Dedifferentiated amniotic fluid mesenchymal stem cell (primary cell): Measurements from ENCODE around the gene MGAT5B.

Source experiments
- DNase-seq: peaks from one replicate; pipeline ENCODE4 v3.0.0-alpha.2; 2016; ENCODE audit errors: extremely low spot score

MGAT5B gene

GRCh38 chr17:76879254-76879653, 11.1 kb downstream of the MGAT5B start:
- DNase-seq: no peak

GRCh38 chr17:76879691-76880090, 11.5 kb downstream of the MGAT5B start:
- no peak for DNase-seq

- no peak for DNase-seq
Measured at GRCh38 chr17:76880268-76880667, 12.1 kb downstream of the MGAT5B start.

GRCh38 chr17:76880971-76881370, 12.8 kb downstream of the MGAT5B start:
- no peak for DNase-seq

- no peak for DNase-seq
Measured at GRCh38 chr17:76881408-76881807, 13.2 kb downstream of the MGAT5B start.

- DNase-seq: no peak
Measured at GRCh38 chr17:76881966-76882365, 13.8 kb downstream of the MGAT5B start.

DNA sequence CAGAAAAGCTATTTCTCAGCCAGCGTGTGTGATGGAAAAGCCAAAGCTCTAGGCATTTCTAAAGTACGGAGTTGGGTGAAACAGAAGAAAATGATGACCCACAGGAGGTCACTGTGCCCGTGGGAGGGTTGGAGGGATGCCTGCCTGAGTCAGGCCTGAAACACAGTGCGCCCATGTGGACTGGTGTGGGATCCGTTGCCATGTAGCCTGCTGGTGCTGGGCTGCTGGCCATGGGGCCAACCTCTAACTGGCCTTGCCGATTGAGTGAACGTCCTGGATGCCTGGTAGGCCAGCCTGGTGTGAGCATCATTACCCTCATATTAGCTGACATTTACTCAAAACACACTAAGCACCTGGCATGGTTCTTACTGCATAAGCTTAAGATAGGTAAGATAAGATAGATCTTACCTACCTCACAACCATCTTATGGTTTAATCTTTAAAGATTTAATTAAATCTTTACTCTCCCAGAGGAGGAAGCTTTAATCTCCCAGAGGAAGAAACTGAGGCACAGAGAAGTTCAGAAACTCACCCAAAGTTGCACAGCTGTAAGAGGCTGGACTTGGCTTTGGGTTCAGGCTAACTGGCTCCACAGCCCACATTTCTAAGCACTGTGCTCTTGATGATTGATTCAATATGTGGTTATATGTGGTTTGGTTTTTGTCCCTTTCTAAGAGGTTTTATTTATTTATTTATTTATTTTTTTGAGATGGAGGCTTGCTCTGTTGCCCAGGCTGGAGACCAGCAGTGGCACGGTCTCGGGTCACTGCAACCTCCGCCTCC, 15.7 kb downstream of the MGAT5B start:
- DNase-seq: no peak

DNA sequence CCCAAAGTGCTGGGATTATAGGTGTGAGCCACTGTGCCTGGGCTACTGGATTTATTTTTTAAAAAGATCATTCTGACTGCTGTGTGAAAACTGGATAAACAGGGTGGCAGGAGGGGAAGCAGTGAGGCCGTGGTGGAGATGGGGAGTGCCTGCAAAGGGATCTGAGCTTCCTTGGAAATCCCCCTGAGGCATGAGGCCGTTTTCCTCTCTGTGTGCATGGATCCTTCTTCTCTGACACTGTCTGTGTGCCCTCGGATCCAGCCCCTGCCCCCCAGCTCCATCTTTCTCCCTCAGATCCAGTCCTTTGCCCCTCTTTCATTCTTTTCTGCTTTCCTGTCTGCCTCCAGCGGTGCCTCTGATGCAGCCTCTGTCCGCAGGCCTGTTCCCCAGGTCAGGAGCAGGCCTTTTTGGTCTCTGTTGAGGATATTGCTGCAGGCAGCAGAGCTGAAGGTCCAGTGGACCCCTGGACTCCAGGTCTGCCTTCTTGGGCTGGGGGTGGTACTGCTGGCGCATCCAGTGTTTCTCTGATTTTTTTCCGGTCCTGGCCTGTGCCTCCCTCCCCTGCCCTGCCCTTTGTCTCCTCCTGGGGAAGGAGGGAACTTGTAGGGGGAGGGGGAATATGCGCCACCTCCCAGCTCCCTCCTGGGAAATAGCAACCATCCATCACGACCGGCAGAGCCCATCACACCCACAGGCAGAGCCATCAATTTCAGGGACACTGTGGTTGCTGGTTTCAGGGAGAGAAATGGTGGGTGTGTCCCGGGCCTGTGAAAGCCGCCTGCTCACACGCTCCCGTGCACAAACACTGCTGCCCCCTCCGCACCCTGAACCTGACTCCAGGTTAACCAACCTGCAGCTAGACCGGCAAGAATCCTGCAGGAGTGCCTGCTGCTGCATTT, 17.0 kb downstream of the MGAT5B start:
- DNase-seq: no peak

DNA sequence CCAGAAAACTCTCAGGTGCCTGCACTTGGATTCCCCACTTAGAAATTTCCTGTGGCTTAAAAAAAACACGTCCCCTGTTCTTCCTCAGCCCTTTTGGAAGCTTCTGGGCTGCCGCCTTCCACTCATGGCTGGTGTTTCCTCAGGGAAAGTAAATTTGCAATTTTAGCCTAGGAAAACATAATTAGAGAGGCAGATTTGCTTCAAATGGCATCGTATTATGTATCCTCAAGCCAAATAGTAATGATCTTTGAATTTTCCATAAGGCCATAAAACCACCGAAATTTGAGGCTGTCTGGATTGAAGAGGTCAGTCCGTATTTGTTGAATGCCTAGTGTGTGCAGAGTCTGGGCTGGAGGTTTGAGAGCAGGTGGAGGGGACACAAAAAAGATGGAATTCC, 17.7 kb downstream of the MGAT5B start:
- no peak for DNase-seq

DNA sequence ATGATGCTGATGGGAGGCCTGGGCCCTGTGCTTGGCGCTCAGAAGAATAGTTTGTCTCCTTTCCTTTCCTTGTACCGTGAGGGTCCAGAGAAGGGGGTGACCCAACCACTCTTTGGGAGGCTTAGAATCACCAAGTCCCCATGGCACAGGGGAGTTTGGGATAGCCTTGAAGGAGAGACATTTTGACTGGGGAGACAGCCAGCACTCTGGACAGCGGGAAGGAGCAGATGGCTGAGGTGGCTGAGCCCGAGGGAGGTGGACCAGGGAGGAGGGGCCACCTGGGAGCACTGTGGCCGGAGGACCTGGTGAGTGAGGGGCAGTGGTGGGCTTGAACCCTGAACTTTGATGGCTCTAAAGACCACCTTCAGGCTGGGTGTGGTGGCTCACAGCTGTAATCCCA, 18.2 kb downstream of the MGAT5B start:
- no peak for DNase-seq

- no peak for DNase-seq
Measured at GRCh38 chr17:76887802-76888201, 19.6 kb downstream of the MGAT5B start.

DNA sequence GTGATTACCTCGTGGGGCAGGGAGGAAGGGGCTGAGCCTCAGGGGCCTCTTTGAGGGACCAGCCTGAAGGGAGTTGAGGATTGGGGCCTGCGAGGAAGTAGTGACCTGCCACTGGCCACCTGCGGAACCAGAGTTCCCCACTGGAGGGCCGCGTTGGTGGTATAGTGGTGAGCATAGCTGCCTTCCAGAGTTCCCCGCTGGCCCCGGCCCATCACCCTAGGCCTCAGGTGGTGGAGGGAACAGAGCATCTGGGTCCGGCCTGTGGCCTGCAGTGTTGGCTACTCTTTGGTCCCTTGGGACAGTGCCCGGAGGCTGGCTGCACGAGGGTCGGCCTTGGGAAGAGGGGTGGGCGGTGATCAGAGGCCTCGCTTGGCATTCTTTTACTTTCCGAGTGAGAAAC, 20.5 kb downstream of the MGAT5B start:
- DNase-seq: no peak

DNA sequence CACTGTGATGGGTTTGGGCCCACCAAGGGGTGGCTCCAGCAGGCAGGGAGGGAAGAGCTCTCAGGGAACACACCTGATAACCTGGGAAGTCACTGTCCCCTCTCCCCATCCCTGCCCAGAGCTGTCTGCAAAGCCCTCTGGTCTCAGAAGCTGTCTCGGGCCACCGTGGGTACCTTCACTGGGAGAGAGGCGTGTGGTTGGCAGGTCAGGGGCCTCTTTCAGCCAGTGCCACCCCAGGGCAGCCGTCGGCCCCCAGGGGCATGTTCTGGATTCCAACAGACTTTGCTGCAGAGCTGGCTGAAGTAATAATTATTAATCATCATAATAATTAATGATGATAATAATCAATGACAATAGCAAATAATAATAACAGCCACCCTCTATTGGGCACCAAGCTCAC, 21.1 kb downstream of the MGAT5B start:
- DNase-seq: no peak

GRCh38 chr17:76892329-76892728, 24.1 kb downstream of the MGAT5B start:
- DNase-seq: no peak

DNA sequence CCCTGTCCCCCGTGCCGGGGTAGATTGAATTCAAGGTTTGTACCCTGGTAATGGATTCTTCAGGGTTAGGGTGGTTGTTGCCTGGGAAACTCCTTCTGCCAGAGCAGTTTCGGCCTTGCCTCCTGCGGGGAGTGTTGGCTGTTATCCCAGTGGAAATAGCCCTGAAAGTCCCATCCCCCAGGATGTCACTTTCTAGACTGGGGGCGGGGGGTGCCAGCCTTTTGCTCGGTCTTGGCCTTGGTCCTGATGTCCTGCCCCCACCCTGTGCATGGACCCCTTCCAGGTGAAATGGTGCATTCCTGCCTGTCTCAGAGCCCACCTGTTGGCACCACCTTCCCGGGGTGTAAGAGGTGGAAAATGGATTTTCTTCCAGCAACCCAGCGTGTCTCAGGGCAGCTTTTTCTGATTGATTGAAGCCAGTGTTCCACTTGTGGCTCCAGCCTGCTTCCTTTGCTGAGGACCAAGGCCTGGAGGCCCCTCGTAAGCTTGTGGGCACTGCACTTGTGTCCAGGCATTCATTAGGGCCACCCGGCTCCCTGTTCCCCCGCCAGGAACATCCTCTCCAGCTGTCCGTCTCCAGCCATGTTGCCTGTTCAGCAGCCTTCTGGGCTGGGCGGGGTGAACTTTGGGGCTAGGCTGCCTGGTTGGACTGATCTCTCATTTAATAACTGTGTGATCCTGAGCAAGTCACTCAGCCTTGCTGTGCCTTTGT, 25.6 kb downstream of the MGAT5B start:
- DNase-seq: no peak

DNA sequence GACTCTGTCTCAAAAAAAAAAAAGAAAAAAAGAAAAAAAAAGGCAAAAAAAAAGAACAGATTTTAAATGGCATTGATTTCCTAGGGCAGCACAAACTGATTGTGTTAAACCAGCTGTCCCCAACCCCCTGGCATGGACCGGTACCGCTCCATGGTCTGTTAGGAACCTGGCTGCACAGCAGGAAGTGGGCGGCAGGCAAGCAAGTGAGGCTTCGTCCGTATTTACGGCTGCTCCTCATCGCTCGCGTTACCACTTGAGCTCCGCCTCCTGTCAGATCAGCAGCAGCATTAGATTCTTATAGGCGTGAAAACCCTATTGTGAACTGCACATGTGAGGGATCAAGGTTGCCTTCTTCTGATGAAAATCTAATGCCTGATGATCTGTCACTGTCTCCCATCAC, 26.6 kb downstream of the MGAT5B start:
- DNase-seq: no peak

DNA sequence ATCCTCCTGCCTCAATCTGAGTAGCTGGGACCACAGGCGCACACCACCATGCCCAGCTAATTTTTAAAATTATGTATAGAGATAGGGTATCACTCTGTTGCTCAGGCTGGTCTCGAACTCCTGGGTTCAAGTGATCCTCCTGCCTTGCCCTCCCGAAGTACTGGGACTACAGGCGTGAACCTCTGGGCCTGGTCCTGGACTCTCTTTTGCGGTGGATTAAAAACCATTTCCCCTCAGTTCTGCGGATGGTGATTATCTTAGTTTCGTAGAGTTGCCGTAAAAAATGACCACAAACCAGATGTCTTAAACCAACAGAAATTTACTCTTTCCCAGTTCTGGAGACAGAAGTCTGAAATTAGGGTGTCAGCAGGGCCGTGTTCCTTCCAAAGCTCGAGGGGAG, 28.8 kb downstream of the MGAT5B start:
- no peak for DNase-seq

DNA sequence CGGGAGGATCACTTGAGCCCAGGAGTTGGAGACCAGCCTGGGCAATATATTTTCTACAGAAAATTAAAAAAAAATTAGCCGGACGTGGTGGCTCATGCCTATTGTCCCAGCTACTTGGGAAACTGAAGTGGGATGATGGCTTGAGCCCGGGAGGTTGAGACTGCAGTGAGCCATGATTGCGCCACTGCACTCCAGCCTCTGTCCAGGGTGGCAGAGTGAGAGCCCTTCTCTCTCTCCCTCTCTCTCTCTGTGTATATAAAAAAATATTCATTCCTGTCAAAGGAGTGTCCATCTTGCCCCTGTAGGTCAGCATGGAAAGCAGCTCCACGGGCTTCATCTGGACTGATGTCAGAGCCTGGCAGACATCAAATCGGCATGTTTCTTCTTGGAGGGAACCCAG, 31.2 kb downstream of the MGAT5B start:
- no peak for DNase-seq

DNA sequence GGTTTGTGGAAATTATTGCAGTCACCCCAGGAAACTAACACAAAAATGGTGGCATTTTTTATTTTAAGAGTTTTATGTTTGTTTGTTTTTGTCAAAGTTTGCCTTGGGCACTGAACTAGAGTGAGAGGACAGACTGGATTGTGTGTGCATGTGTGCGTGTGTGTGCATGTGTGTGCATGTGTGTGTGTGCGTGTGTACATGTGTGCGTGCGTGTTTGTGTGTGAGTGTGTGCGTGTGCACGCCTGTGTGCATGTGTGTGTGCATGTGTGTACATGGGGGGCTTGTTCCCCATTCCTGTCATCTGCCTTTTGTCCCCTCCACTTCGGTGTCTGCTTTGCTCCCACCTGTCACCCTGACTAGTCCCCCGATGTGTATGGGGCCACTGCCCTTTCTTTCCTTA, 32.5 kb downstream of the MGAT5B start:
- DNase-seq: no peak

GRCh38 chr17:76901542-76902197, 33.5 kb downstream of the MGAT5B start:
- DNase-seq: no peak

DNA sequence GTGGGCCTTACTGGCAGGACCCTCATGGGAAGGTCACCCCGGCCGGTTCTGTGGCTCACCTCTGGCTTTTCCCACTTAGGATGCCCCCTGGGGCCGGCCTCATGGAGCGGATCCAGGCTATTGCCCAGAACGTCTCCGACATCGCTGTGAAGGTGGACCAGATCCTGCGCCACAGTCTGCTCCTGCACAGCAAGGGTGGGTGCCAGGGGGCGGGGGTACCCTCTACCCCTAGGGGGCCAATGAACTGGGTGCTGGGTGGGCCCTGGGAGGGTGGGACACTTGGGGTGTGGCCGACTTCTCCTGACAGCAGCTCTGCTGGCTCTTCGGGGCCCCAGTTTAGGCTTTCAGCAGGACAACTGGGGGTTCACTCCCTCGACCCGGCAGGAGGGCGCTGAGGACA, 34.3 kb downstream of the MGAT5B start:
- no peak for DNase-seq

GRCh38 chr17:76903631-76904030, 35.4 kb downstream of the MGAT5B start:
- DNase-seq: no peak
